HG03442 (cell line): Measurements from ENCODE around the gene THBS3.
A peak's percentile ranks its signal among the peaks of the same experiment; 100 is the strongest.
"Not testable (repeated sequence)": the region's sequence is repeated elsewhere in the genome, so short reads cannot be mapped to it uniquely, and the experiment has no call there.

Source experiments
- ATAC-seq: cut with Tn5 transposase; IDR thresholded peaks from one replicate; pipeline ENCODE4 v1.9.1; 2021; ENCODE audit warnings: mild to moderate bottlenecking, moderate library complexity; ENCODE audit not compliant: unreplicated experiment

Gene THBS3

GRCh38 chr1:155207806-155208540 is at the start of gene THBS3:
TSS of gene THBS3 (minus strand) at chr1:155207897. CDS start at chr1:155207876, 21 bp downstream.
- ATAC-seq: no peak

- no peak for ATAC-seq
Observed at GRCh38 chr1:155256058-155256852, 48.6 kb upstream of the THBS3 start.

- ATAC-seq: peak; percentile 51
Observed at GRCh38 chr1:155255243-155256007, 47.7 kb upstream of the THBS3 start, which contains the start of gene ENTREP3. TSS of gene ENTREP3 (minus strand) at chr1:155255483. CDS start at chr1:155254877, 606 bp downstream.

GRCh38 chr1:155254714-155255242 is 47.1 kb upstream of the THBS3 start:
- no peak for ATAC-seq

- no peak for ATAC-seq
Observed at GRCh38 chr1:155254228-155254713, 46.6 kb upstream of the THBS3 start.

GRCh38 chr1:155253797-155254196 is 46.1 kb upstream of the THBS3 start:
- no peak for ATAC-seq

GRCh38 chr1:155253208-155253607 is 45.5 kb upstream of the THBS3 start:
- no peak for ATAC-seq

GRCh38 chr1:155251566-155251965 is 43.9 kb upstream of the THBS3 start:
- ATAC-seq: no peak

- ATAC-seq: peak; percentile 74
Observed at GRCh38 chr1:155250633-155251449, 43.1 kb upstream of the THBS3 start.

GRCh38 chr1:155250246-155250632 is 42.5 kb upstream of the THBS3 start:
- peak; percentile 27 for ATAC-seq

GRCh38 chr1:155247667-155248553 is 40.2 kb upstream of the THBS3 start:
- ATAC-seq: no peak

- not testable (repeated sequence) for ATAC-seq
Observed at GRCh38 chr1:155246796-155247195, 39.1 kb upstream of the THBS3 start.

- ATAC-seq: no peak
Observed at GRCh38 chr1:155245163-155245524, 37.4 kb upstream of the THBS3 start.

- ATAC-seq: peak; percentile 89
Observed at GRCh38 chr1:155244368-155245162, 36.9 kb upstream of the THBS3 start.

GRCh38 chr1:155242805-155243358 is 35.2 kb upstream of the THBS3 start:
- ATAC-seq: no peak

- no peak for ATAC-seq
Observed at GRCh38 chr1:155241841-155242264, 34.2 kb upstream of the THBS3 start.

GRCh38 chr1:155241069-155241679 is 33.5 kb upstream of the THBS3 start:
- ATAC-seq: no peak
